ENCODE measurements around the gene ISG20.

Gene ISG20

DNA sequence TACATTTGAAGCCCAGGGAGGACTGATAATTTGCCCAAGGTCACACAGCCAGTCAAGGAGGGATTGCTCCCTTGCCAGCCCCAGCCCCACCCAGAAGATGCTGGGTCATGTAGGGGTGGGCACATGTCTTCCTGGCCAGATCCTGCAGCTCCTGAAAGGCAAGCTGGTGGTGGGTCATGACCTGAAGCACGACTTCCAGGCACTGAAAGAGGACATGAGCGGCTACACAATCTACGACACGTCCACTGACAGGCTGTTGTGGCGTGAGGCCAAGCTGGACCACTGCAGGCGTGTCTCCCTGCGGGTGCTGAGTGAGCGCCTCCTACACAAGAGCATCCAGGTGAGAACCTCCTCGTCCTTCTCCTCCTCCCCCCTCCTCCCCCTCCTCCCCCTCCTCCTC is 13.2 kb downstream of the ISG20 start:
- Histone ChIP-seq H3K9me3 (no peaks in the 10 kb centered on the region), H3K36me3 (no peaks in the 10 kb centered on the region), H3K4me3 (no peak overlapping the region), H3K4me1 (peaks cover 0 to 26% (median 0%) of the 10 kb centered on the region in 4 donors), H3K27ac (no peak overlapping the region), H3K27me3 (no peaks in the 10 kb centered on the region)
- no peak for TF ChIP-seq CTCF (IDR thresholded peaks at IDR 0.05)
- DNase-seq: peak in 1 of 2 donors; percentile 64
- intact Hi-C loops (cut with DNase I; ENCODE audit: low total_unique reads): loop anchor here (10.0 kb wide), 1 partner anchor 153 kb away; the partner anchor contains the start of gene ACAN

DNA sequence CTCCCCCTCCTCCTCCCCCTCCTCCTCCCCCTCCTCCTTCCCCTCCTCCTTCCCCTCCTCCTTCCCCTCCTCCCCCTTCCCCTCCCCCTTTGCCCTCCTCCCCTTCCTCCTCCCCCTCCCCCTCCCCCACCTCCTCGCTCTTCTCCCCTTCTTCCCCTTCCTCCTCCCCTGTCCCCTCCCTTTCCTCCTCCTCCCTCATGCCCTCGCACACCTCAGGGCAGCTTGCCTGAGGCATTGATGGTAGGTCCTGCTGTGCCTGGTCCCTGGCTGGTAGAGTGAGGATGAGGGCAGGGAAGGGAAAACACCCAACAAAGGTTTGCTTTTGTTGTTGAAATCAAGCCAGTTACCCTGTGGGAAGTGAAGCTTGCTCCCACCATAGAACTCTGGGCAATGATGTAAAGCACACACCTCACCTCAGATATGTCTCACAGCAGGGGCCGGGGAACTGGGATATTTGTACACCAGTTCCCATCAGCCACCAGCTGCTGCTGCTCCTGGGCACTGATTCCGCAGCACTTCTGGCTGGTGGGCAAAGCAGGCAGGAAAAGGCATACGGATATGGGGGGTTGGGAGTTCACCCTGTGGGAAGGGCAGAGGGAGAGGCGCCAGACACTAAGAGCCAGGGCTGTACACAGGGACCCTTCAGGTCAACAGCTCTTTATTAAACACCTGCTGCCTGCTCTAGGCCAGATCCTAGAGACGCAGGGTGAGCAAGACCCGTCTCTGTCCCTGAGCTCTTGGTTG is 13.8 kb downstream of the ISG20 start:
- no peak overlapping the region for H3K27ac ChIP-seq
- no peak overlapping the region for H3K4me3 ChIP-seq
- DNase-seq: peak in 1 of 2 donors; percentile 57
- H3K27me3 ChIP-seq: no peaks in the 10 kb centered on the region
- no peak for TF ChIP-seq CTCF (IDR thresholded peaks at IDR 0.05)
- peaks cover 0 to 22% (median 3%) of the 10 kb centered on the region in 4 donors for H3K4me1 ChIP-seq
- no peaks in the 10 kb centered on the region for H3K36me3 ChIP-seq
- intact Hi-C loops (cut with DNase I; ENCODE audit: low total_unique reads): loop anchor here (10.0 kb wide), 1 partner anchor 152 kb away; the partner anchor contains the start of gene ACAN
- no peaks in the 10 kb centered on the region for H3K9me3 ChIP-seq

GRCh38 chr15:88653200-88654064 is 14.6 kb downstream of the ISG20 start:
- Histone ChIP-seq H3K27ac (no peak overlapping the region), H3K4me3 (no peak overlapping the region), H3K4me1 (peaks cover 0 to 24% (median 9%) of the 10 kb centered on the region in 4 donors), H3K9me3 (no peaks in the 10 kb centered on the region), H3K27me3 (no peaks in the 10 kb centered on the region), H3K36me3 (no peaks in the 10 kb centered on the region)
- peak in 1 of 2 donors; percentile 47 for DNase-seq
- intact Hi-C loops (cut with DNase I; ENCODE audit: low total_unique reads): loop anchor here (10.0 kb wide), 1 partner anchor 151 kb away; the partner anchor contains the start of gene ACAN
- TF ChIP-seq CTCF (IDR thresholded peaks at IDR 0.05): no peak

DNA sequence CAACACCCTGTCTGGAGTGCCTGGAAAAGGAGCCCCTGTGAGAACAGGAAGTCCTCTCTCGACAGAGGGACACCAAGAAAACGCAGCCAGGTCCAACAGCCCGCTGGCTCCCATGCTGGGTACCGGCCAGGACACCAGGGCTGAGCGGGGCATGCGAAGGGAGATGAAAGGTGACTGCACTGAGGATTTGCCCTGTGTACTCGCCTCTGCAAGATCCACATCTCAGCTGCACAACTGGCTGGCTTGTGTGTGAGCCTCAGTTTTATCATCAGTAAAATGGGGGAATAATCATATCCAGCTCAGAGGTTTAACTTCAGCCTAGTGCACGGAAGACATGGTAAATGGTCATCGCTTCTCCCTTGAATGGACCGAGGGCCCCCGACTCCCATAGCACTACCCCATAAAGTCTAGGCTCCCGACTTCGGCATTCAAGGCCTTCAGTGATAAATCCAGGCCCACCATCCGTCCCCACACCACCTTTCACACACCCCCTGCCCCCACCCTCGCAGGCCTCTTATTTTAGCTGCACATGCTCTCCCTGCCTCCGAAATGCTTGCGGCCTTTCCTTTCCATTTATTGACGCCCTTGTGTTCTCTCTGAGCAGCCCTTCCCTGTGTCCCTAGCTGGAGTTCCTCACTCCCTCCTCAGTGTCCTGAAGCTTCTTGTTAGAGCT is 15.8 kb downstream of the ISG20 start:
- TF ChIP-seq CTCF (IDR thresholded peaks at IDR 0.05): no peak
- peak in 1 of 2 donors; percentile 51 for DNase-seq
- H3K27ac ChIP-seq: no peak overlapping the region
- no peaks in the 10 kb centered on the region for H3K27me3 ChIP-seq
- no peak overlapping the region for H3K4me3 ChIP-seq
- intact Hi-C loops (cut with DNase I; ENCODE audit: low total_unique reads): loop anchor here (5.0 to 10.0 kb wide), 3 partner anchors 53 to 478 kb away; partner anchors contain the start of gene ACAN
- peaks cover 0 to 24% (median 20%) of the 10 kb centered on the region in 4 donors for H3K4me1 ChIP-seq
- no peaks in the 10 kb centered on the region for H3K36me3 ChIP-seq
- H3K9me3 ChIP-seq: no peaks in the 10 kb centered on the region

DNA sequence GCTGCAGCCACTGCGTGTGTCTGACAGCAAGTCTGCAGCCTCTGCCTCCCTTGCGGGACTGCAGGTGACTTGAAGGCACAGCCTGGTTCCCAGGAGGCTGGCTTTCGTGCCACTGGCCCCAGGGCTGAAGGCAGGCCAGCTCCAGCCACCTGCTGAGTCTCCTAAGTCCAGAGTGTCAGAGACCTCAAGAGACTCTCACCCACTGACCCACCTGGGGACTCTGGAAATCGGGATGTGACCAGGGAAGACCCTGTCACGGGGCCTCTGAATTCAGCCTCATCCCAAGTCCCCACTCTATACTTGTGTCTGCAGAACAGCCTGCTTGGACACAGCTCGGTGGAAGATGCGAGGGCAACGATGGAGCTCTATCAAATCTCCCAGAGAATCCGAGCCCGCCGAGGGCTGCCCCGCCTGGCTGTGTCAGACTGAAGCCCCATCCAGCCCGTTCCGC is 16.3 kb downstream of the ISG20 start:
- Histone ChIP-seq H3K4me3 (no peak overlapping the region), H3K36me3 (no peaks in the 10 kb centered on the region), H3K4me1 (peaks cover 0 to 29% (median 24%) of the 10 kb centered on the region in 4 donors), H3K27me3 (no peaks in the 10 kb centered on the region), H3K27ac (no peak overlapping the region), H3K9me3 (no peaks in the 10 kb centered on the region)
- peak in 1 of 2 donors; percentile 55 for DNase-seq
- TF ChIP-seq CTCF (IDR thresholded peaks at IDR 0.05): no peak
- intact Hi-C loops (cut with DNase I; ENCODE audit: low total_unique reads): loop anchor here (5.0 to 10.0 kb wide), 3 partner anchors 52 to 477 kb away; partner anchors contain the start of gene ACAN

Measured in tibial artery (tissue), 4 donors.